ENCODE measurements around the gene RGL3. TPM values are rescaled to one million over a fixed set of nuclear protein-coding genes. Genes with fewer than 3 reads are reported as not detected.

Gene RGL3
- not detected in 2 replicates for total RNA-seq

DNA sequence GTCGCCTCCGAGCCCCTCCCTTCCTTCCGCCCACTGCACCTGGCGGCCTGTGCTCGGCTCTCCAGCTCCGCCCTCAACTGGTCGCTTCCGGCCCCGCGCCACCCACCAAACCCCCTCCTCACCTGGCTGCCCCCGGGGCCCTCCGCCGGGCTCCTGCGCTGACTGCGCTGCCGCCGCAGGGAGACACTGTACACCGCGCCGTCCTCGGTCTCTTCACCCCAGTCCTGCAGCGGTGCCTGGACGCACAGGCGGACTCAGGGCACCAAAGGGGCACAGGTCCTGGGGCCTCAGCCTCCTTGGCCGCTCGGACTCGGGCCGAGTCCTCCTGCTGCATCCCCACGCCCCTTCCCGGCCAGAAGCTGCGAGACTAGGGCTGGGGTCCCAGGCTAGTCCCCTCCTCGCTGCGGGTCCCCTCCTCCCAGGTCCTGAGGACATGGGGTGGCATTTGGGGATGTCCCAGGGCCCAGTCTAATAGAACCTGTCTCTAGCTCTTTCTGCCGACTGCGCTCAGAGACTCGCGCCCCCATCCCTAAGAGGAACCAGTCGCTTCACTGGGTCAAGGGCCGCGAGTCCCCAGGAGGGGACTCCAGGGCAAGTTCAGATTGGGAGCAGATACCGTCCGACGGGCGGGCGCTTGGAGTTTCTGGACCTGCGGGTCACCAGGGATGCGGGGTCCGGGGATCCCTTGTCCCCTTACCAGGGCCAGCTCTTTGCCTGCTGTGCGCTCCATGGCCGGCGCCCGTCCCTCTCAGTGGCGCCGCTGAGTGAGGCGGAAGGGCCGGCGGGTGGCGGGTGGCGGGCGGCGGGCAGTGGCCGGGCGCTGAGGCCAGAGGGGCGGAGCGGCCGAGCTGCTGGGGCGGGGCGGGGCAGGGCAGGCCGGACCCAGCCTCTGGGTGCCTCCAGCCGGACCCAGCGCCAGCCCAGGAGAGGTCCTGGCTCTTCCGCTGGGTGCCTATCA lies at the start of gene RGL3:
RGL3 (minus strand) TSS at position 766 of the 958 bp plus-strand sequence; CDS start at position 730, 36 bp downstream.

GRCh38 chr19:11435057-11435832 lies 16.1 kb upstream of the RGL3 start, which contains the start of the genes ODAD3 and PRKCSH:
TSS of gene ODAD3 (minus strand) at chr19:11435121. CDS start at chr19:11435016, 105 bp downstream.
TSS of gene PRKCSH (plus strand) at chr19:11435635. CDS start at chr19:11436118, 483 bp downstream.

DNA sequence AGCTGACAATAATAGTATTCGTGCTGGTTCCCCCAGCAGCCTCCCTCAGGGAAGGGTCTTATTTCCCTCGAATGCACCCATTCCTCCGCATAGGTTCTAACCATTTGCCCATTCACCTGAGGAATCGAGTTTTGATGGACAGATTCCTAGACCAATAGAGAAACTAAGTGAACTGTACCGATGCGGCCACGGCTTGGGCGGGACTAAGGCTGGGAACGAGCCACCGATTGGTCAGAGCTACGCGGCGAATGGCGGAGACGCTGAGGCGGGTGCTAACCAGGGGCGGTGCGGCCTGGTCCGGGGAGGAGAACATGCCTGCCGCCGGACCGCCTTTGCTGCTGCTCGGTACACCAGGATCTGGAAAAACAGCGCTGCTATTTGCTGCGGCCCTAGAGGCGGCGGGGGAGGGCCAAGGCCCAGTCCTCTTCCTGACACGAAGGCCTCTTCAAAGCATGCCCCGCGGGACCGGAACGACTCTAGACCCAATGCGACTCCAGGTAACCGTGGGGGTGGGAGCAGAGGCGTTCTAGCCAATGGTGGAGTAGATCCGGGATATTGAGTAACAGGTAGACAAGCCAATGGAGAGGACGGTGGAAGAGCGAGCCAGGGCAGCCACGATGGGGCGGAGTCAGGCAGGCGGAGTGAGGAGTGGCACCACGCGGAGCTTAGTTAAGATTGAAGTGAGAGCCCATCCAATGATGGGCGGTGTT lies 44.5 kb downstream of the RGL3 start, which contains the start of gene SWSAP1:
SWSAP1 (plus strand) TSS at position 234 of the 710 bp plus-strand sequence; CDS start at position 249, 15 bp downstream.

GRCh38 chr19:11355160-11356073 lies 63.7 kb downstream of the RGL3 start, which contains the start of gene PLPPR2:
TSS of gene PLPPR2 (plus strand) at chr19:11355432. CDS start at chr19:11357674, 2,242 bp downstream.

DNA sequence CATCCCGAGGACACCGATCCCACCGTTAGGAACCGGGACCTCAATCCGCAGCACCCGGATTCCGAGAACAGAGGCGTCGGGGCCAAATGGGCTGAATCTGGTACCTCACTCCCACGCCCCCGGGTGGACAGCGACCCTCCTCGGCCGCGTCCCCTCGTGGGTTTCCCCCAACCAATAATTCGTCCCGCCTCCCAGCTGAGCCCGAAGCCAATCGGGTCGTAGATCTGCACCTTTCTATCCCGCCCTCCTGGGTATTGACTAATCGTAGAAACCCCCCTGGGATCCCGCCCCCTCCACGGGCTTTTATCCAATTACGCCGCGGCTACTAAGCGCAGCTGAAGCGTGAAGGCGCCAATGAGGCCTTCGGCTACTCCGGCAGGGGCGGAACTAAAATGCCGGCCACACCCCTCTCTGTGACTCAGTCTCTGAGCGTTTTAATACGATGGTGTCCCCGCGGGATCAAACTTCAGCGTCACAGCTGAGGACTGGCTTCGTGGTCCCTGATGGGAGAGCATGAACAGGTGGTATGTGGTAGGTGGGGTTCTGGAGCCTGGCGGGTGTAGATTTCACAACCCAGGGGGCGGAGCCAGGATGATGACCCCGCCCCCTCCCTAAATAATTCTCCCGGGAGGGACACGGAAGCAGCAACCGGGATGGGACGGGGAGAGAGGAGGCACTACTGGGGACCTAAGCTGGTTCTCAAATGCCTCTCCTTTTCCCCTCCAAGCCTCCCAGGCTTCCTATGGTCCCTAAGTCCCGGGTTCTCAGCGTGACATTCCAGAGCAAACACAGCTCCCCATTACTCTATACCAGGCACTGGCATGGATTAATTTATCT lies 72.8 kb downstream of the RGL3 start, which contains the start of the genes CCDC159 and TMEM205:
CCDC159 (plus strand) TSS at position 416 of the 837 bp plus-strand sequence; CDS start at position 504, 88 bp downstream.
TMEM205 (minus strand) TSS at position 165 of the 837 bp plus-strand sequence. CDS start 649 bp downstream, outside the sequence.

Other genes with a start within 250 kb of the RGL3 start
- gene KANK2, start 221.8 kb downstream of the RGL3 start, total RNA-seq: 294 and 298 TPM in 2 replicates
- gene ANGPTL8, start 179.7 kb downstream of the RGL3 start, total RNA-seq: not detected in 2 replicates
- 25.2 and 26.8 TPM in 2 replicates for gene DOCK6, start 156.8 kb downstream of the RGL3 start, total RNA-seq
- gene TSPAN16, start 123.2 kb downstream of the RGL3 start, total RNA-seq: not detected in 2 replicates
- 6.6 and 9.0 TPM in 2 replicates for gene RAB3D, start 79.7 kb downstream of the RGL3 start, total RNA-seq
- gene TMEM205, start 73.0 kb downstream of the RGL3 start, total RNA-seq: 181 and 221 TPM in 2 replicates
- gene CCDC159, start 72.8 kb downstream of the RGL3 start, total RNA-seq: 12.6 and 12.7 TPM in 2 replicates
- 21.4 and 33.2 TPM in 2 replicates for gene PLPPR2, start 63.9 kb downstream of the RGL3 start, total RNA-seq
- 1.7 and 2.5 TPM in 2 replicates for gene SWSAP1, start 44.6 kb downstream of the RGL3 start, total RNA-seq
- 9.0 and 13.8 TPM in 2 replicates for gene EPOR, start 35.0 kb downstream of the RGL3 start, total RNA-seq
- gene ODAD3, start 15.8 kb upstream of the RGL3 start, total RNA-seq: under 0.01 and 0.89 TPM in 2 replicates
- gene PRKCSH, start 16.3 kb upstream of the RGL3 start, total RNA-seq: 183 and 227 TPM in 2 replicates
- gene ELAVL3, start 61.7 kb upstream of the RGL3 start, total RNA-seq: not detected in 2 replicates
- 3.2 and 7.8 TPM in 2 replicates for gene ZNF653, start 86.5 kb upstream of the RGL3 start, total RNA-seq
- gene ECSIT, start 109.8 kb upstream of the RGL3 start, total RNA-seq: 43.2 and 46.1 TPM in 2 replicates
- gene CNN1, start 119.5 kb upstream of the RGL3 start, total RNA-seq: 5.5 and 10.3 TPM in 2 replicates
- gene ELOF1, start 139.9 kb upstream of the RGL3 start, total RNA-seq: 46.3 and 65.7 TPM in 2 replicates
- gene ACP5, start 158.3 kb upstream of the RGL3 start, total RNA-seq: not detected in 2 replicates
- 8.1 and 8.7 TPM in 2 replicates for gene ZNF627, start 178.2 kb upstream of the RGL3 start, total RNA-seq